Mesothelial cell of epicardium (in vitro differentiated cells): ENCODE data around the gene DIP2B. TPM values are rescaled to one million over a fixed set of nuclear protein-coding genes. Genes with fewer than 3 reads are reported as not detected.

Source experiments
- DNase-seq, 2 experiments: peaks; one replicate each; pipeline ENCODE4 v3.0.0; 2021; ENCODE audit warnings: low spot score in 2 of 2; ENCODE audit not compliant: unreplicated experiment in 2 of 2
- H3K27ac Mint-ChIP-seq: 2 replicates; pipeline ENCODE4 v1.8.0; 2021; ENCODE audit warnings: mixed read lengths
- H3K27me3 Mint-ChIP-seq: 2 replicates; pipeline ENCODE4 v1.8.0; 2021; ENCODE audit warnings: low read depth, mixed read lengths
- H3K36me3 Mint-ChIP-seq: 2 replicates; pipeline ENCODE4 v1.8.0; 2021; ENCODE audit warnings: mixed read lengths
- H3K4me1 Mint-ChIP-seq: 2 replicates; pipeline ENCODE4 v1.8.0; 2021; ENCODE audit warnings: mixed read lengths
- H3K4me3 Mint-ChIP-seq: 2 replicates; pipeline ENCODE4 v1.8.0; 2021; ENCODE audit warnings: mild to moderate bottlenecking, moderate library complexity, mixed read lengths
- H3K9me3 Mint-ChIP-seq: 2 replicates; pipeline ENCODE4 v1.8.0; 2021; ENCODE audit warnings: mixed read lengths
- total RNA-seq: library from RNA; stranded (reverse); gene quantifications from 3 replicates; pipeline ENCODE4 v1.2.1, GENCODE V29; 2021
- TF ChIP-seq, protein P1 (sequence below): fragments of 200-600 bp; sonication (generic); IDR thresholded peaks from one replicate; pipeline ENCODE4 v1.5.0; 2021; ENCODE audit warnings: antibody characterized with exemption; ENCODE audit not compliant: unreplicated experiment

The DIP2B gene
- total RNA-seq, 1 donor from 2014 or later, result 32.0 TPM

GRCh38 chr12:50639721-50640120, 134.9 kb downstream of the DIP2B start:
- peaks cover 21% of the 10 kb centered on the region for H3K4me1 Mint-ChIP-seq
- H3K4me3 Mint-ChIP-seq, result no peak overlapping the region
- no peaks in the 10 kb centered on the region for H3K27me3 Mint-ChIP-seq
- TF ChIP-seq, protein P1, sequence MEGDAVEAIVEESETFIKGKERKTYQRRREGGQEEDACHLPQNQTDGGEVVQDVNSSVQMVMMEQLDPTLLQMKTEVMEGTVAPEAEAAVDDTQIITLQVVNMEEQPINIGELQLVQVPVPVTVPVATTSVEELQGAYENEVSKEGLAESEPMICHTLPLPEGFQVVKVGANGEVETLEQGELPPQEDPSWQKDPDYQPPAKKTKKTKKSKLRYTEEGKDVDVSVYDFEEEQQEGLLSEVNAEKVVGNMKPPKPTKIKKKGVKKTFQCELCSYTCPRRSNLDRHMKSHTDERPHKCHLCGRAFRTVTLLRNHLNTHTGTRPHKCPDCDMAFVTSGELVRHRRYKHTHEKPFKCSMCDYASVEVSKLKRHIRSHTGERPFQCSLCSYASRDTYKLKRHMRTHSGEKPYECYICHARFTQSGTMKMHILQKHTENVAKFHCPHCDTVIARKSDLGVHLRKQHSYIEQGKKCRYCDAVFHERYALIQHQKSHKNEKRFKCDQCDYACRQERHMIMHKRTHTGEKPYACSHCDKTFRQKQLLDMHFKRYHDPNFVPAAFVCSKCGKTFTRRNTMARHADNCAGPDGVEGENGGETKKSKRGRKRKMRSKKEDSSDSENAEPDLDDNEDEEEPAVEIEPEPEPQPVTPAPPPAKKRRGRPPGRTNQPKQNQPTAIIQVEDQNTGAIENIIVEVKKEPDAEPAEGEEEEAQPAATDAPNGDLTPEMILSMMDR, result no peak
- H3K9me3 Mint-ChIP-seq, result no peaks in the 10 kb centered on the region
- no peak for DNase-seq
- no peaks in the 10 kb centered on the region for H3K36me3 Mint-ChIP-seq
- H3K27ac Mint-ChIP-seq, result no peak overlapping the region

- peaks cover 21% of the 10 kb centered on the region for H3K4me1 Mint-ChIP-seq
- no peak overlapping the region for H3K27ac Mint-ChIP-seq
- H3K36me3 Mint-ChIP-seq, result no peaks in the 10 kb centered on the region
- DNase-seq, result no peak
- no peak overlapping the region for H3K4me3 Mint-ChIP-seq
- H3K27me3 Mint-ChIP-seq, result no peaks in the 10 kb centered on the region
- no peaks in the 10 kb centered on the region for H3K9me3 Mint-ChIP-seq
- TF ChIP-seq, protein P1, result no peak
These were observed 135.6 kb downstream of the DIP2B start for GRCh38 chr12:50640321-50640939.

- no peak for DNase-seq
- H3K4me1 Mint-ChIP-seq, result peaks cover 21% of the 10 kb centered on the region
- H3K4me3 Mint-ChIP-seq, result no peak overlapping the region
- peak overlapping the region; percentile 84 for H3K27ac Mint-ChIP-seq
- H3K36me3 Mint-ChIP-seq, result no peaks in the 10 kb centered on the region
- no peaks in the 10 kb centered on the region for H3K27me3 Mint-ChIP-seq
- TF ChIP-seq, protein P1, result no peak
- no peaks in the 10 kb centered on the region for H3K9me3 Mint-ChIP-seq
These were observed 136.8 kb downstream of the DIP2B start for GRCh38 chr12:50641566-50641965.

- no peak for DNase-seq
- Mint-ChIP-seq H3K4me3 (no peak overlapping the region), H3K4me1 (peaks cover 25% of the 10 kb centered on the region), H3K27me3 (no peaks in the 10 kb centered on the region), H3K36me3 (no peaks in the 10 kb centered on the region), H3K27ac (peak overlapping the region; percentile 84), H3K9me3 (no peaks in the 10 kb centered on the region)
- TF ChIP-seq, protein P1, result no peak
These were observed 137.3 kb downstream of the DIP2B start for GRCh38 chr12:50642035-50642451.

DNA sequence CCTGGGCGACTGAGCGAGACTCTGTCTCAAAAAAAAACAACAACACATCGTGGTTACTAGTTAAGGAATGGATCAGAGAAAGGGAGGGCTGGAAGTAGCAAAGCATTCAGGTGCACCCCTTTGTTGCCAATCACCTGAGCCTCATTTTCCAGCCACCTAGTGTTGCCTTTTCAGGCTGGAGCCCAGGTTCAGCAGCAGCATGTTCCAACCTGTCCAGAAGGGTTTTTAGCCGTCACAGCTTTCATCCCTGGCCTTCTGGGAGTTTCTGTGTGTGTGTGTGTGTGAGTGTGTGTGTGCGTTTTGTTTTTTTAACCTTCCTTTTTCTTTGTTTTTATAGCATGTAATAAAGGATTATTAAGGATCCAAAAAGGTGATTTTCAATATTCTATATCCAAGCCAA, 138.0 kb downstream of the DIP2B start:
- no peak overlapping the region for H3K4me3 Mint-ChIP-seq
- DNase-seq, result no peak
- H3K27ac Mint-ChIP-seq, result peak overlapping the region; percentile 84
- H3K4me1 Mint-ChIP-seq, result peaks cover 30% of the 10 kb centered on the region
- TF ChIP-seq, protein P1, result no peak
- H3K9me3 Mint-ChIP-seq, result no peaks in the 10 kb centered on the region
- H3K27me3 Mint-ChIP-seq, result no peaks in the 10 kb centered on the region
- no peaks in the 10 kb centered on the region for H3K36me3 Mint-ChIP-seq
